Measurements from ENCODE around the gene KY.

GRCh38 chr3:134656211-134656800, 5.5 kb upstream of the KY start:
- TF ChIP-seq CTCF (IDR thresholded peaks at IDR 0.05) (no peak), POLR2AphosphoS5 (IDR thresholded peaks at IDR 0.05) (no peak), POLR2A (IDR thresholded peaks at IDR 0.05) (no peak)
